Forelimb muscle (tissue), 1 donor: Measurements from ENCODE around the gene TIAL1. TPM values are rescaled to one million over a fixed set of nuclear protein-coding genes. Genes with fewer than 3 reads are reported as not detected.
"Not testable (repeated sequence)": the region's sequence is repeated elsewhere in the genome, so short reads cannot be mapped to it uniquely, and the experiment has no call there.

Experiments used
- DNase-seq: peaks from one replicate; pipeline ENCODE4 v3.0.0-alpha.2; 2013; ENCODE audit warnings: low read depth
- polyA plus RNA-seq: library from polyadenylated mRNA; unstranded; fragments of 120-200 nt; gene quantifications from one replicate; pipeline ENCODE4 v1.2.1, GENCODE V29; 2013; ENCODE audit not compliant: insufficient read length

Gene TIAL1
- polyA plus RNA-seq, 1 donor = 95.3 TPM

DNA sequence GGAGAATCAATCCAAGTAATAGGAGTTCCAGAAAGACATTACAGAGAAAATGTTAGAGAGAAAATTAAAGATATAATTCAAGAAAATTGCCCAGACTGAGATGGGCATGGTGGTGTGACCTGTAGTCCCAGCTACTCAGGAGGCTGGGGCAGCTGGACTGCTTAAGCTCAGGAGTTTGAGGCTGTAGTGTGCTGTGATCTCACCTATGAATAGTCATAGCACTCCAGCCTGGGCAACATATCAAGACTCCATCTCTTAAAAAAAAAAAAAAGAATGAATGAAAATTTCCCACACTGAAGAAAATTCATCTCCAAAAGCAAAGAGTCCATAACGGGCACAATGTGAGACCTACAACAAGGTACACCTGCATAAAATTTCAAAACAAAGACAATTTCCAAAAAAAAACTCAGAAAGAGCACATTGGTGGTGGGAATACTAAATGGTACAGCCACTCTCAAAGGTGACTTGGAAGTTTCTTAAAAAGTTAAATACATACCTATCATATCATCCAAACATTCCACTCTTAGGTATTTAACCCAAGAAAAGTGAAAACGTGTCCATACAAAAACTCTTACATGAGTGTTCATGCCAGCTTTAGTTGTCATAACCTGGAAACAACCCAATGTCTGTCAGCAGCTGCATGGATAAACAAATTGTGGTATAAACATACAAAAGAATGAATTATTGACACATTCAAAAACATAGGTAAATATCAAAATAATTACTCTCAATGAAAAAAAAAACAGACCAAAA, 47.3 kb downstream of the TIAL1 start:
- DNase-seq = no peak

DNA sequence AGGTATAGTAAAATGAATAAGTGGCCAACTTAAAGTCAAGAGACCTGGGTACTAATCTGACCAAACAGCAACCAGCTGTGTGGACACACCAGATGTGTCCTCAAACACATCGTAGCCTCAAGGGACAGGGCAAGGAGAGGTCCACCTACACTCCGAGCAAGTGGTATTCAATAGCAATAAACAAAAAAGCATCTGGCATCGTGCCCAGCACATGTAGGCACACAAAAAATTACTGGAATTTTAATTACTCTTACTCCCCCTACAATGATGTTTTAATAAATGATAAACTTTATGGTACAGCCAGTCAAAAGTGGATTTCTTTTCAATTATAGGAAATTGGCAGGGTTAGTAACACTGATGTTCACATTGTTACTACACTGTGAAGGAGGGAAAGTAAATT, 50.8 kb downstream of the TIAL1 start:
- no peak for DNase-seq

DNA sequence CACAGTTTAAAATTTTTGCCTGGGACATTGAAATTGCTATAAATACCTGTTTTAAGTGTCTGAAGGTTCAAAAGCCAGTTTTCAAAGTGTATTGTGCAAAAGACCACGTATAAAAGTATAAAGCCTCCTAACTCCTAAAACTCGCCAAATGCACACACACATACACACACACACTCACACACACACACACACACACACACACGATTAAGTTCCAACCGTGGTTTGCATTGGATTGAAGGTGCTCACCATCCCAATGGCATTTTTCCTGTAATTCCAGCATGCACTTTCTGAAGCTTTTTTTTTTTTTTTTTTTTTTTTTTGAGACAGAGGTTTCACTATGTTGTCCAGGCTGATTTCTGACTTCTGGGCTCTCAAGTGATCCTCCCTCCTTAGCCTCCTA, 51.5 kb downstream of the TIAL1 start:
- DNase-seq = no peak

DNA sequence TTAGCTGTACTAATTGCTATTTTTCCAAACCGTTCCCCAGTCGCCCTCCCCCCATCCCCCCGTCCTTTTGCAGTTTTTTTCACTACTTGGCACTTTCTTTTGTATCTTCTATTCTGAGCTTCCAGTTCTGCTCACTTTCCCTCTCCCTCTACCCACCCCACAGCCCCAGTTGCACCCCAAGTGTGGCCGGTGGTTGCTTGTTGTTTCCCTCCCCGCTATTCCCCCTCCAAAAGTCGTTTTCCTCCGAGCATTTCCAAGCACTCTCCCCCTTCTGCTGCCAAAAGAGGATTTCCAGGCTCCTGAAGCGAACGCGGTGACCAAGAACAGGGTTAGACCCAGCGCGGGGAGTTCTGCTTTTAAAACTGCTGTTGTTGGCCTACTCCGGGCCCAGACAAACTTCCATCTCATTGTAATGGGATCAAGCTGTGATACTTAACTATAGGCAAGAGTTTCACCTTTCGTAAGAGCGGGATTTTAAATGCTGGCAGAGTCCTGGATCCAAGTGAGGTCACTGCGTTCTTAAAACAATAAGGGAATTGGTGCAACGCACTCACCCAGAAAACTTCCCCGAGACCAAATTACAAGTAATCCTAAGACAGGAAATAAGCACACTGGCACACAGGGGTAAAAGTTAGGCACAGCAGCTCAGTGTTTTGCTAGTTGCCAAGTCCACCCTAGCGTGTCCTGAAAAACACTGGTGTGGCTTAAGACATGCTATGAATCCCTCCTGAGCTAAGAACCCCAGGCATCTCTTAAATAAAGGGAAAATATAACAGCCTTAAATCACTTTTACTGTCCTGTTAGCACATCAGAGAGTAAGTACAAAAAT, 52.7 kb downstream of the TIAL1 start:
- no peak for DNase-seq

DNA sequence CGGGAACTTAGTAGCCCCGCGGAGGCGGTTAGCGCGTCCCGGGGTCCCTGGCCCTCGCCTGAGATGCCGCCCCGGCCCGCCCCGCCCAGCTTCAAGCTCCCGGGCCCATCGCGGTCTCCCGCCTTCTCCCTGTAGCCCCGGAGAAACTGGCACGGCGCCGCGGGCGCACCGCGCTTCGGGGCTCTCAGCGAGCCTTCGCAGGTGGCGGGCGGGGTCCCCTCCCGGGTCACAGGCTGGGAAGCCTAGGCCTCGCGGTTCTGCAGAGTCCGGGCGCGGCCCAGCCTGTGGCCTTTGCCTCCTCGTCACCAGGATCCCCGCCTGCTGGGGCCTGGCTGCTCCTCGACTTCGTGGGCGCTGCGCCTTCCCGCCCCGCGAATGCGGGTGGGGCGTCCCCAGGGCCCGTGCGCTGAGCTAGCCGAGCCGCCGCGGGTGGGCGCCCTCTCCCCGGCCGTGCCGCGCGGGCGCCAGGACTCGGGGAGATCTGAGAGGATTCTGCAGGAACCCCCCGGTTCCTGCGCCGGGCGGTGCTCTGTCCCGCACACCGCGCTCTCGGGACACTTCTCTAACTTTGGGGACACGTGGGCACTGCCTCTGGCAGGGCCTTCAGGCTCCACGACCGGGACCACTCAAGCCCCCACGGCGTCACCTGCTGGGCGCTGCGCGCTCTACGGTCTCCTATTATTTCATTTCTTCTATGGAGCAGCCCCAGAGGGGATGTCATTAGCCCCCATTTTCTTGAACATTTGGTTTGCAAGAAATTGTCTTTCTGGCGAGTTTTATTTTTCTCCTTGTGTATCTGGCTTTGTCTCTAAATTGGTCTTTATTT, 53.6 kb downstream of the TIAL1 start:
- no peak for DNase-seq

DNA sequence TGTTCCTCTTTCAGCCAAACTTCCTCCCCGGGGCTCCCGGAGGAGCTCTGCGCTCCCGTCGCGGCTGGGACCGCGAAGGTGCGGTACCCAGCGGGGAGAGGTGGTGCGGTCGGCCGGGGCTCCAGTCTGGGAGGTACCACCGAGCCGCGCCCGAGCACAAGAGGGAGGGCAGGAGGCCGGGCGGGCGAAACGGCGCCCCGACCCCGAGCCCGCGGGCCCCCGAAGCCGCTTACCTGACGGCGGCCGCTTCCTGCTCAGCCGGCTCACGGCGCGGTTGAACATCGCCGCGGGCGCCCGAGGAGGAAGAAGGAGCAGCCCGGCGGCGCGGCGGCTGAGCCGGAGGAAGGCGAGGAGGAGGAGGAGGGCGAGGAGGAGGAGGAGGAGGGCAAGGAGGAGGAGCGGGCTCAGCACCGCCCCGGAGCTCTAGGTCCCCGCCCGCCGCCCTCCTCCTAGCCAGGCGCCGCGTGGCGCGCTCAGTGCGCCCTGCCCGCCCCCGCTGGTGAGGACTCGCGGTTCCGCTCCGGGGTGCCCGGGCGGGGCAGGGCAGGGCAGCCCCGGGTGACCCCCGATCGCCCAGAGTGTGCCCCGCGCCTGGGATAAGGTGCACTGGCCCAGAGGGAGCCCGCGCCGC, 54.3 kb downstream of the TIAL1 start, which contains the start of gene RGS10:
Gene RGS10 (minus strand): TSS at position 363 of the 631 bp plus-strand sequence. CDS start 81 bp downstream, at position 282.
- DNase-seq = no peak

DNA sequence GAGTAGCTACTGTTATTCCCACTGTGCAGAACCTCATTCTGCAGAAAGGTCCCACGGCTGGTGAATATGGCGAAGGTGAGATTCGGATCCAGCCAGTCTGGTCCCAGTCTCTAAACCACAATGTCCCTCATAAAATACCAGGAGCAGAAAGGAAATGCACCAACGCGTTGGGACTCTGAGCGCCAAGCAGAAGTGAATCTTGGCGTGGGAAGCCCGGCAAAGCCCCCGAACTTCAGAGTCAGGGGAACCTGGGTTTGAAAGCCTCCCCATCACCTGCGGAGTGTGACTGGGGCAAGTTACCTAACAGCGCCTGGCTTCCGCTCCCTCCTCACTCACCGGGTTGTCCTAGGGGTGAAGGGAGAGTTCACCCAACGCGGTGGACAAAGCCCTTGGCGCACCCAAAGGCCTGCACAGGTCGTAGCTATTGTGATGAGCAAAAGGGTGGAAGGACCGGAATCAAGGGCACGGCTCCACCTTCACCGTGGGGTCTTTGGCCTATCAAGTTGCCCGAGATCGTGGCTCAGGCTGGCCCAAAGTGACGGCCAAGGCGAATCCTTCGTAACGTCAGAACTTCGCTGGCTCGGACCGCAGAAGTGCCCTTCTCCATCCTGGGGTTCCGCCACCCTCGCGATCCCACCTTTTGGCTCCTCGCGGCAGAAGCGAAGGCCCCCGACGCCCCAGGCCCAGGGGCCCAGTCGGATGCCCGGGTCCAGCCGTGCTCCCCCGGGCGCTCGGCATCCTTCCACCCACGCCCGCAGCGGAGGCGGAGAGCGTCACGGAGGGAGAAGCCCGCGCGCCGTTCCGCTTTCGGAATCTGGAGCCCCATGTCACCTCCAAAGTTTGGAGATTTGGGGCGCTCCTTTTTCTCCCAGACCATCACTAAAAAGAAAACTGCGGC, 55.1 kb downstream of the TIAL1 start:
- DNase-seq = no peak

DNA sequence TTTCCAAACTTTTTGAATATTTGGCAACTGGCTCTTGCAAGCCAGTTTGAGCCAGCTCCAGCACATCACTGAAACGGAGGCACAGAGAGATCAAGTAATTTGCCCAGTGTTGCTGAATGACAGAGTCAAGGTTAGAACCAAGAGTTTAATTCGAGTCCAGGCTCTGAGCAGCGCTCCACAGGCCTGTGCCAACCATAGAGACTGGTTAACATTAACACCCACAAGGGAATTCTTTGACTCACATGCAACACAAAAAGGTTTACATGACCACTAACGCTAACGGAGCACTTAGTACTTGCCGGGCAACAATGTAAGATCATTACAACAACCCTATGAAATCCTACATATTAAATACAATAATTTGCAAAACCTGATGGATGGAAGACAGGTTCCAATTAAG, 55.7 kb downstream of the TIAL1 start:
- DNase-seq = no peak

DNA sequence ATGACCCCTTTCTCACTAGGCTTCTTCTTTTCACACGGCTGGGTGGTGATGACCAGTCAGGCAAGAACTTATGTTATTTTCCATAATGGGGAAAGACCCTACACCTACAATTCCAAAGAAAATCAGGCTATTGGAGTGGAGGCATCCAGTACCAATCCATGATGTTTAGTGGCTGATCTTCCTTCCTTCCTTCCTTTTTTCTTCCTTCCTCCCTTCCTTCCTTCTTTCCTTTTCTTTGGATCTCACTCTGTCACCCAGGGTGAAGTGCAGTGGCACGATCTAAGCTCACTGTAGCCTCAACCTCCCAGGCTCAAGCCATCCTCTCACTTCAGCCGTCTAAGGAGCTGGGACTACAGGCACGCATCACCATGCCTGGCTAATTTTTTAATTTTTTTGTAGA, 56.7 kb downstream of the TIAL1 start:
- no peak for DNase-seq

DNA sequence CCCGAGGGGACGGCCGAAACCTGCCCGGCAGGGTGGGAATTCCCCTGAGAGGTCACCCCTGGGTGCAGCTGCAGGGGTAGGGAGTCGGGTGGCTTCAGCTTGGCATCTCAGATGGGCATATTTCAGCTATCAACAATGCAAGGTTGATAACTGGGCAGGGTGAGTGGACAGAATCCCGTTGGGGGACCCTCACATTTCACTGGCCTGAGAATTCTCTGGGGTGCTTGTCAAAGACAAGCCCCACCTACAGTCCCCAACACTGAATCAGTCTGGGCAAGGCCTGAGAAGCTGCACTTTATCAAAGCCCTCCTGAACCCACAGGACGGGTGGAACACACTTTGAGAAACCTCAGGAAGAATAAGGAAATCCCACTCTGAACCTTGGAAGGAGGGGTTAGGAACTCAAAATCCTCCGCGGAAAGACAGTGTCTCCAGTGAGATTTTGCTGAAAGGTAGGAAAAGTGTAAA, 57.4 kb downstream of the TIAL1 start:
- DNase-seq = no peak

DNA sequence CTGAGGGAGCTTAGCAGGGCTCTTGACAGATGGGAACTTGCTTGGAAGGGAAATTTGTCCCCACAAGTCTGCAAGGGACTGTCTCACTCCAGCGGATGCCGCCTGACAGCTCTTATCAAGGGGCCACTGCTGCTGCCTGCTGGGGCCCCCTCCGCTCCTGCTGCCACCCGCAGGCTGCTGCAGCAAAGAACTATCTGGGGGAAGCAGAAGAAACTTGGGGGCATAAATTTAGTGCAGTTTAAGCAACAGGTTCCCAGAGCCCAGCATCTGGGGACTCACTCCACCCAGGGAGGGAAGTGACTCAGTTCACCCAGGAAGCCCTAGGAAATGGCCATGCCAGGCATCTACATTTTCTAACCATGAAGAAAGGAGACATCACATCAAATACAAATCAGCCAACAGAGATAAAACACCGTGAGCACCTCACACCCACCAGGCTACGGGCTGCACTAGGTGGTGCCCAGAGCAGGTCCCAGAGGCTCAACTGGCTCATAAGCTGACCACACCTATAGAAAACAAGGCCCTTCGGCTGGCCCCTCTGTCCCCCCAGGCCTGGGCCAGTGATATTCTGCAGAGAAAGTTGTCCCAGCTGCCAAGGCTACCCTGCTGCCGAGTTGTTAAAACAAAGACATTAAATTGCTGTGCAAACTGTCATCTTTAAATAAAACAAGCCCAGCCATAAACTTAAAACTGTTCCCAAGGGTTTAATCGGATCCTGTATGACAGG, 58.0 kb downstream of the TIAL1 start:
- no peak for DNase-seq

DNA sequence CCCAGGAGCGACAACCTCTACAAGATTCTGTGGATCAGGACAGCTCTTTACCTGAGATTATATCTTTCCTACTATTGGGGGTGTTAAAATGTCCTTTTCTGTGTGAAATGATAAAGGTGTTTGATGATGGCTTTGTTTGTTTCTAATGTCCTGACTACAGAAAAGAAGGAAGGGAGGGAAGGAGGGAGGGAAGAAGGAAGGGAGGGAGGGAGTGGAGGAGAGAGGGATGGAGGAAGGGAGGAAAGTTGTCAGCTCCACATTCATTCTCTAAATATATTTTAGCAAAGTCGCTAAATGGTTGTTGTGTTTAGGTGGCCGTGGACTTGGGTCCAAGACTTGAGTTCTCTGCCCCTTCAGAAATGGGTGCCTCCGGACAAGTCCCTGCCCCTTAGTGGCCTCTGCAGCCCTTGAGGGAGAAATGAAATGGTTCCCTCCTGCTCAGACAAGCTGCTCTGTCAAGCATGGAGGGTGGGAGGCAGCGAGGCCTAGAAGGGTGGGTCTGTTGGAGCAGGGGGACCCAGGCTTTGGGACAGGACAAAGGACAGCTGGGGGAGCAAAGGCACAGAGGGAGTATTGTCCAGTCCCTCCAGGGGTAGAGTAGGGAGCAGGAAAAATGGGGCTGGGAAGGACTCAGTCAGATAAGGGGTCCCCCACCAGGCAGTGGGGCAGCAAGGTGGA, 58.7 kb downstream of the TIAL1 start:
- no peak for DNase-seq

DNA sequence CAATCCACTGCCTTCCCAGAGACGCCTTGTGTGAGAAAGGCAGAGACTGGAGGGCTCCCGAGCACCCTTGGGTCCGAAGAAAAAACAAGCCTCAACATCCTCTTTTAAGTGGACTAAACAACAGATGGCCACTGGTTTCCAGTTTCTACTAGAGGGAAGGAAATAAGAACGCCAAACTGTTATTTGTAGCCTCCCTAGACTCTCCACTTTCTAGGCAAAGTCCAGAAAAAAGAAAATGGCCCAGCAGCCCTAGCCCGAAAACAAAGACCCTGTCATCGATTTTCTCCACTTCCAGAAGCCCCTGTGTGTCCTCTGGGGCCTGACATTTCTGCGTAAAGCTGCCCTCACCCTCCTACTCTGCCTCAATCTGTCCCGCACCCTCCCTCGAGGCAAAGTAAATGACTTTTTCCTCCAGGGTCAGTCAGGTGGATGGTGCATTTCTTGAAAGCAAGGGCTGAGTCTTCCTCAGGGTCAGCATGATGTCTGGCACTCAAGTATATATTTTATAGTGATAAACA, 60.2 kb downstream of the TIAL1 start:
- DNase-seq = no peak

DNA sequence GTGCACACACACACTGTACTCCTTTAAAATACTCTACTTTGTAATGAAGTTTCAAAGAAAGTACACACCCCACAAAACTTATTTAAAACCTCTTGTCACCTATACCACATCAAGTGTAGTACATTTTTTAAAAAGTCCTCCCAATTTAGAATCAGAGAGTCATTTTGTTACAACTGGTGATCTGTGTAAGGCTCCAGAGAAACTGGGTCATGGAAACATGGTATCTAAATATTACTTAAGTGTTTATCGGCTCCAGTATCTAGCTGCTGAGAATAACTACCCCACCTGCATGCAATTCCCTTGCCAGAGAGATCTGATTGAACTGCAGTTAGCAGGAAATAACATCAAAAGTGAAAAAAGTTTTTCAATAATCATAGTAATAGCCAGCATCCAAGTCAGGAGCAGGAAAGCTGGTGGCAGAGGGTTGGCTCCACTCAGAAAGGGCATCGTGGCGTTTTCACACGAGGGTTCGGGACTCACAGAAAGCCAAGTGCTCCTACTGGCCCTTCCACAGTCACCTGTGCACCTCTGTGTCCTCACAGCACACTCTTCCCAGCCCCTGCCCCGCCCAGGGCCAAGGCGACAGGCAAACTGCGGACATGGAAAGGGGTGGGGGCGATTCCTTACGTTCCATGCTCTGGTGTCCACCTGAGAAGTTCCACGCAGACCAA, 60.8 kb downstream of the TIAL1 start:
- DNase-seq = no peak

DNA sequence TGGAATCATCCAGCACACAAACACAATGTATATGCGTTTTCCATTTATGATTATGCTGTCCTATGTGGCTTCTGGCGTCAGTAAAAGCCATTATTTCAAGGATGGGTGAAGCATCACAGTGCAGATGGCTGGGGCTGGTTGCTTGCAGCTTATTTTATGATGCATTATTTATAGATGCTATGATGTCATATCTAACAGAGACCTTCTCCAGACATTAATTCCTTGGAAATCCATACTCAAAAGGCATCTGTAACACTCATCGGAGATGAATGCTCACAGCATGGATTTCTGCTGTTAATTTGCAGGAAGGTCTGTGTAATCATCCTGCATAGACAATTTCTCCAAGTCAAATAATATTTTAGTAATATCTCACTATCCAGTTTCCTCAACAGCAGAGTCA, 61.5 kb downstream of the TIAL1 start:
- DNase-seq = no peak

DNA sequence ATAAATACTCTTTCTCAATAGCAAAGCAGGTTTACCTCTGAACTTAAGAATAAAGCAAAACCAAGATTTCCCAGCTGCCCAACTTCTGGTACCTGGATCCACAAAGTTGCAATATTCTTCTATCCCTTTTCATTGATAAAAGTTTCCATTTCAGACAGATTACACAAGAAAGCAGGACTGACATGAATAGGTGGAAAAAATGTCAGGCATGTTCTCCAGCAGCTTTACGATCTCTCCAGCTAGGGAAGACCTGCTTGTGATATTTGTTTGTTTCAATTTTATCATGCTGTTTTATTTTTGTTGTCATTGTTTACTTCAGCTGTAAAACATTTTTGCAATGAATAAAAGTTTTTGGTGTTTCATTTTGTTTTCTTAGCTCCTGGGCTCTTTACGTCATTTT, 63.3 kb downstream of the TIAL1 start:
- no peak for DNase-seq

DNA sequence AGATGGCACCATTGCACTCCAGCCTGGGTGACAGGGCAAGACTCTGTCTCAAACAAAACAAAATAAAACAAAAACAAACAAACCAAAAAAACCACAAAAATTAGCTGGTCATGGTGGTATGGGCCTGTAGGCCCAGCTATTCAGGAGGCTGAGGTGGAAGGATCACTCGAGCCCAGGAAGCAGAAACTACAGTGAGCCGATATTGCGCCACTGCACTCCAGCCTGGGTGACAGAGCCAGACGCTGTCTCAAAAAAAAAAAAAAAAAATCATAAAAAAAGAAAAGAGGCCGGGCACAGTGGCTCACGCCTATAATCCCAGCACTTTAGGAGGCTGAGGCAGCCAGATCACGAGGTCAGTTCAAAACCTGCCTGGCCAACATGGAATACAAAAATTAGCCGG, 64.0 kb downstream of the TIAL1 start:
- DNase-seq = not testable (repeated sequence)

DNA sequence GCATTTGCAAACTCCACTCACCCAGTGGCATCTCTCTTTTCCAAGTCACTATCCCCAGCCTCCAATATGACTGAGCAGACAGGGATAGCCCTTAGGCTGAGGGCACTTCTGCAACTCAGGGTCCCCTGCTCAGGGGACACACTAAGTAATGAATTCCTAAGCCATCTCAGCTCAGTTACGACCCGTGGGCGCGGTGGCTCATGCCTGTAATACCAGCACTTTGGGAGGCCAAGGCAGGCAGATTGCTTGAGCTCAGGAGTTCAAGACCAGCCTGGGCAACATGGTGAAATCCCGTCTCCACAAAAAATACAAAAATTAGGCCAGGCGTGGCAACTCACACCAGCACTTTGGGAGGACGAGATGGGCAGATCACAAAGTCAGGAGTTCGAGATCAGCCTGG, 64.5 kb downstream of the TIAL1 start:
- DNase-seq = not testable (repeated sequence)
